Smooth muscle cell (in vitro differentiated cells): ENCODE data around the gene MDP1. TPM values are rescaled to one million over a fixed set of nuclear protein-coding genes. Genes with fewer than 3 reads are reported as not detected.

ENCODE experiments used
- DNase-seq: peaks from one replicate; lab custom pipeline; 2025; ENCODE audit not compliant: unreplicated experiment; lab: John Stamatoyannopoulos, UW
- H2AFZ ChIP-seq: fragments of 200-600 bp; sonication (generic); 2 replicates; pipeline ENCODE4 v1.6.0; 2016; ENCODE audit warnings: antibody characterized with exemption, low read depth, mild to moderate bottlenecking
- H3F3A ChIP-seq: fragments of 200-600 bp; sonication (generic); 2 replicates; pipeline ENCODE4 v1.6.0; 2017; ENCODE audit warnings: antibody characterized with exemption, low read depth
- H3K27ac ChIP-seq: fragments of 200-600 bp; sonication (generic); 2 replicates; pipeline ENCODE4 v1.5.1; 2016; ENCODE audit warnings: low read depth, mild to moderate bottlenecking
- H3K27me3 ChIP-seq: fragments of 200-600 bp; sonication (generic); 2 replicates; pipeline ENCODE4 v1.6.1; 2016; ENCODE audit warnings: low read depth, mild to moderate bottlenecking
- H3K36me3 ChIP-seq: fragments of 200-600 bp; sonication (generic); 2 replicates; pipeline ENCODE4 v1.5.1; 2016; ENCODE audit warnings: low read depth
- H3K4me1 ChIP-seq: fragments of 200-600 bp; sonication (generic); 2 replicates; pipeline ENCODE4 v1.5.1; 2016; ENCODE audit warnings: low read depth
- H3K4me2 ChIP-seq: fragments of 200-600 bp; sonication (generic); 2 replicates; pipeline ENCODE4 v1.6.0; 2016; ENCODE audit warnings: mild to moderate bottlenecking
- H3K4me3 ChIP-seq: fragments of 200-600 bp; sonication (generic); 2 replicates; pipeline ENCODE4 v1.5.1; 2016; ENCODE audit warnings: mild to moderate bottlenecking
- H3K79me2 ChIP-seq: fragments of 200-600 bp; sonication (generic); 2 replicates; pipeline ENCODE4 v1.6.0; 2016; ENCODE audit warnings: low read depth, mild to moderate bottlenecking
- H3K9ac ChIP-seq: fragments of 200-600 bp; sonication (generic); 2 replicates; pipeline ENCODE4 v1.6.0; 2016; ENCODE audit warnings: low read depth
- H3K9me3 ChIP-seq: fragments of 200-600 bp; sonication (generic); replicated peaks from 2 replicates; pipeline ENCODE4 v1.5.1; 2016; ENCODE audit warnings: low read depth
- H4K20me1 ChIP-seq: fragments of 200-600 bp; sonication (generic); 2 replicates; pipeline ENCODE4 v1.6.0; 2016; ENCODE audit warnings: low read depth
- CTCF ChIP-seq: fragments of 200-600 bp; sonication (generic); IDR thresholded peaks from 2 replicates; pipeline ENCODE4 v1.5.1; 2017; ENCODE audit warnings: borderline replicate concordance, mild to moderate bottlenecking, antibody characterized with exemption; ENCODE audit not compliant: insufficient read depth, poor library complexity, severe bottlenecking
- WGBS: methylation state at CpG from one replicate; pipeline ENCODE4 v1.1.7; 2016; ENCODE audit warnings: low lambda C conversion rate; 5-methylcytosine and 5-hydroxymethylcytosine counted together
- polyA plus RNA-seq: library from polyadenylated mRNA; unstranded; fragments of >200 nt; fragmentation: Nextera tagmentation; extraction: Ambion mirVana; gene quantifications from 2 replicates; pipeline ENCODE4 v1.2.1, GENCODE V29; 2016
- total RNA-seq: library from RNA; depleted of rRNA; stranded (reverse); fragments of >200 nt; gene quantifications from 2 replicates; pipeline ENCODE4 v1.2.3, GENCODE V29; 2014

MDP1 gene
- total and polyA plus RNA-seq, 2 experiments from 2014 or later, result 31.0 to 42.3 TPM

GRCh38 chr14:24252289-24253124 is 36.6 kb upstream of the MDP1 start:
- Histone ChIP-seq H3K27ac (peak overlapping the region; percentile 90), H3K4me1 (peaks cover 4% of the 10 kb centered on the region), H3K9me3 (no peaks in the 10 kb centered on the region), H3K27me3 (no peaks in the 10 kb centered on the region), H3K4me3 (no peak overlapping the region), H3K9ac (peak overlapping the region; percentile 67), H3K4me2 (peak overlapping the region; percentile 32), H3K79me2 (no peaks in the 10 kb centered on the region), H3F3A (no peaks in the 10 kb centered on the region), H2AFZ (no peak overlapping the region), H3K36me3 (no peaks in the 10 kb centered on the region), H4K20me1 (no peaks in the 10 kb centered on the region)
- TF ChIP-seq CTCF, result no peak
- 87% methylated on average over 11 of the region's 11 CpGs for WGBS
- DNase-seq, result no peak

- no peak overlapping the region for H2AFZ ChIP-seq
- peak overlapping the region; percentile 90 for H3K27ac ChIP-seq
- no peaks in the 10 kb centered on the region for H3K79me2 ChIP-seq
- H3K27me3 ChIP-seq, result no peaks in the 10 kb centered on the region
- peak; percentile 11 for TF ChIP-seq CTCF
- H3K4me2 ChIP-seq, result peak overlapping the region; percentile 32
- no peaks in the 10 kb centered on the region for H4K20me1 ChIP-seq
- no peaks in the 10 kb centered on the region for H3K36me3 ChIP-seq
- H3K4me3 ChIP-seq, result no peak overlapping the region
- peak overlapping the region; percentile 67 for H3K9ac ChIP-seq
- H3K9me3 ChIP-seq, result no peaks in the 10 kb centered on the region
- no peak for DNase-seq
- no peaks in the 10 kb centered on the region for H3F3A ChIP-seq
- 59% methylated on average over 1 of the region's 1 CpG for WGBS
- H3K4me1 ChIP-seq, result peaks cover 4% of the 10 kb centered on the region
Measured at GRCh38 chr14:24251880-24252288, 36.0 kb upstream of the MDP1 start.

GRCh38 chr14:24250354-24250753 is 34.5 kb upstream of the MDP1 start:
- Histone ChIP-seq H3K36me3 (no peaks in the 10 kb centered on the region), H3K27me3 (no peaks in the 10 kb centered on the region), H3K27ac (no peak overlapping the region), H3K79me2 (no peaks in the 10 kb centered on the region), H3K4me1 (peaks cover 4% of the 10 kb centered on the region), H3K9me3 (no peaks in the 10 kb centered on the region), H3K9ac (no peak overlapping the region), H3K4me3 (no peak overlapping the region), H3F3A (no peaks in the 10 kb centered on the region), H2AFZ (no peak overlapping the region), H3K4me2 (no peak overlapping the region), H4K20me1 (no peaks in the 10 kb centered on the region)
- WGBS, result 77% methylated on average over 4 of the region's 4 CpGs
- no peak for TF ChIP-seq CTCF
- no peak for DNase-seq
